ENCODE measurements around the gene TNKS1BP1.
"Not testable (repeated sequence)": the region's sequence is repeated elsewhere in the genome, so short reads cannot be mapped to it uniquely, and the experiment has no call there.

Gene TNKS1BP1

GRCh38 chr11:57353036-57353435 is 28.3 kb upstream of the TNKS1BP1 start:
- no peak for DNase-seq

DNA sequence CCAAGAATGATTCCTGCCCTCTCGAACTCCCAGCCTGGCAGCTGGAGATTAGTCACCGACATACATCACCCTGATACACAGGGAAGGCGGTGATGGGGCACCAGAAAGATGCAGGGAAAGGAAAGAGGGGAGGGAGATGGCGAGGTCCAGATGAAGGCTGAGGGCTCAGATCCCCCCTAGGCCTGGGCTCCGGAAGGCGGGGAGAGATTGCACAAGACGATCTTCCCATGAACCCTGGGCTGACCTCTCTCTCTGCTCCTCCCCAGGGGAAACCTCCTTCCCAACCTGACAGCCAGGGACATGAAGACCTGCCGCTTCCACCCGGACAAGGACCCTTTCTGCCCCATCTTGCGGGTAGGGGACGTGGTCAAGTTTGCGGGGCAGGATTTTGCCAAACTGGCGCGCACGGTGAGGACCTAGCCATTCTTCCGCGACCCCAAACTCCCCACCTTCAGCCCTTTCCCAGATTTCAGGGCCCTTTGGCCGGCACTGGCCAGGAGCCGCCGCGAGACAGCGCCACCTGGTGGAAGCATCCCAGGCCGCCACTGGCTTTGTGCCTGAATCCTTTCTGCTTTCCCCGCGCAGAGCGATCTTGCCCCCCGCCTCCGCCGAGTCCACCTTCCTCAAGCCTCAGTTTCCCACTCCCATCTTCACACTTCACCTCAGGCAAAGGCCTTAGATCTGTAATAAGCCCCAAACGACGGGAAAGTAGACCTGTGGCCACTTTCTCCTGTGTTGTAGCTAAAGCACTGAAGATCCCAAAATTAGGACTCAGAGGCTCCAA is 24.9 kb upstream of the TNKS1BP1 start:
- peak; percentile 22 for DNase-seq

- no peak for DNase-seq
Observed at GRCh38 chr11:57348636-57349313, 24.0 kb upstream of the TNKS1BP1 start.

DNA sequence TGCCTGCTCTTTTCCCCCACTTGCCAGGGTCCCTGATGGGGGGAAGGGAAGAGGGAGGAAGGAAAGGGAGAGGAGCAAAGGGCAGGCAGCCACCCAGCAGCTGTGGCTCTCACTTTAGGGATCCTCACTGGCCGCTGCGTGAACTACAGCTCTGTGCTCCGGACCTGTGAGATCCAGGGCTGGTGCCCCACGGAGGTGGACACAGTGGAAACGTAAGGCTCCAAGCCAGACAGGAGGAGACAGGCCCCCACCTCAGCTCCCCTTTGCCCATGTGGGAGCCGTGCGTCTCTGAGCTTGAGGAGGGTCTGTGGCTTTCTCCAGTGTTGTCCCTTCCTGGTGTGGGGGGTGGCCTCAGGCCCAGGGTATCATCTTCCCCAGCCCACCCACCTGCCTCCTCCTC is 23.3 kb upstream of the TNKS1BP1 start:
- DNase-seq: no peak

- no peak for DNase-seq
Observed at GRCh38 chr11:57347336-57347735, 22.6 kb upstream of the TNKS1BP1 start.

GRCh38 chr11:57345555-57346211 is 20.9 kb upstream of the TNKS1BP1 start:
- peak; percentile 57 for DNase-seq

- no peak for DNase-seq
Observed at GRCh38 chr11:57344826-57345225, 20.1 kb upstream of the TNKS1BP1 start.

DNA sequence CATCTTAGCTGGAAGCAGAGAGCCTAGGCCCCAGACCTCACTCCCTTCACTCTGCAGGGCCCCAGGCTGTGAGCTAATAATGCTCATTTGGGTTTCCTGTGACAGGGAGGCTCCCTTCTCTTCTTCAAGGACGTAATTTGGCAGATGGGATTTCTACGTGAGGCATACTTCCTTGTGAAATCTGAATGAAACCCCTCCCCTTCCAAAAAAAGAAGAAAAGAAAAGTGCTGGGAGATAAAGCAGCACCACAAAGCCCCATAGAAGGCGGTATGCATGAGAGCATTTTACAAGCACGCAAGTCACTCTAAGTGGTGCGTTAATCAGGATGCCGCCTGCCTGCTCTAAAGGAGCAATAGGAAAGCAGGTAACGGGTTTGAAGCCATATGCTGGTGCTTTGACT is 19.1 kb upstream of the TNKS1BP1 start:
- no peak for DNase-seq

DNA sequence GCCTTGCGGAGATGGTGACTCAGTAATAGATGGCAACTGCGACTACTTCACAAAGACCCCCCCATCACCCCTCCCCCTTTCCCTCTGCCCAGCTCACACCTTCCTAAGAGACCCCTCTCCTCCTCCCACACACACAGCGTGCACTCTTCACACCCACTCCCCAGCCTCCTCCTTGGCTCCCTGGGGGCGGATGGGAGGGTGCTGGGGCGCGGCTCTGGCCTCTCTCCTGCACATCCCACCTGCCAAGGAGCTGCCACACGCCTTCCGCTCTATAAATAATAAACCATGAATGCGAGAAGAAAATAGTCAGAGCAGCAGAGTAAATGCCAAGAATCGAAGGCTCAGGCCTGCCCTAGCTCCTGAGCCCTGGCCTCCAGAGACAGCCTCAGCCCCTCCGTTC is 17.9 kb upstream of the TNKS1BP1 start:
- no peak for DNase-seq

DNA sequence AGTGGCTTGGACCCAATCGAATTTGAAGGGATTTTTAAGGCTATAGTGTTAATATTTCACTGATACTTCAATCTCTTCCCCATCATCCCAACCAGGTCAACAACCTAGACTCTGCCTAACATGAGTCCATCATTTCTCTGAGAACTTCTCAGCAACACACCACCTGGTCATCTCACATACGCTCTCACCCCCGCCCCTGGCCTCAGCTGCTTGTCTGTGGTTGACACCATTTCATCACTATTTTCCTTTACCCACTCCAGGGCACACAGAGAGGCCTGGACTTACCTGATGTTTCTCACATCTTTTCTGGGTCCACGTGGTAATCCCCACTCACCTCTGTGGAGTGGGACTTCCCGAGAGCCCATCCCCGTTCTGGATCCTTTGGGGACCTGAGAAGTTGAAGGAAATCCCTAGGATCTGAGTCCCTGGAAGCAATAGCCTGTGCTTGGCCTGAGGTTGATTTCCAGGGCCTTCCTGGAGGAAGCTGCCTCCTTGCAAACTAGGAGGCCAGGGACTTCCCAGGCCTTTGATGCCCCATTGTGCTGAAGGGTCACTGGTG is 16.6 kb upstream of the TNKS1BP1 start:
- DNase-seq: peak; percentile 33

DNA sequence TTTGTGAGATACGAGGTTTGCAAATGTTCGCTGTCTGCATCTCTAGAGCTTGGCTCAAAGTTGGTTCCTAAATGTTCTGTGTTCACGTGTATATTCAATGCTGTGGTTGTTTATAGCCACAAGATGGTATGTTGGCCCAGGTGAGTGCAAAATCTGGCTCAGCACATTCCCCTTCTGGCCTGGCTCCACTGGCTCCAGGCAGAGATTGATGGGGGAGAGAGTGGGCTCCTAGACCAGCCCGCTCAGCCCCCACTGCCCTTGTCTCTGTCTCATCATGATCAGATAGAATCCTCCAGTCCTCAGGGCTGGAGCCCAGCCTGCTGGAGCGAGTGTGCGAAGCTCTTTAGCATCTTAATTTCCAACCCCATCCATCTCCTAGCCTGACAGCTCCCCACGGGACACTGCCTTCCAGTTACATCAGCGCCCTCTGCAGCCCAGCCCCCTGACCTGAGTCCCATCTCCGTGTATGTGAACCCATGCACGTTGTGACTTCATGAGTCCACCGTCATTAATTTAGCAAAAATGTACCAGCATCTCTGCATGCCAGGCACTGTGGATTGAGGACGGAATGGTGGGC is 15.4 kb upstream of the TNKS1BP1 start:
- DNase-seq: no peak

DNA sequence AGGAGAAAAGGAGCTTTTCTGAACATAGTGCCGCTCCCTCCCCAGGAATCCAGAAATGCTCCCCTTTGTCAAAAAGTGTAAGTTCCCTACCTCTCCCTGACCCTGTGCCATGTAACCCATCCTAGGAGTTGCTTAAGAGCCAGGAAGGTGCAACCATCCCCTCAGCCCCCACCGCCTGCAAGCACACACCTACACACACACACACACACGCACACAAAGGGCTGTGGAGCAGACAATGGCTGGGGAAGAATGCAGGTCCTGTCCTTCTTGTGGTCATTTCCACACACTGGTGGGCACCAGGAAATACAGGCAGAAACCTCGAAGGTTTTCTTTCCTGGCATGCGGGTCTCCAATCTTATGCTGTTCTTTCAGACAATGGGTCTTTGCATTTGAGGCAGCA is 14.6 kb upstream of the TNKS1BP1 start:
- no peak for DNase-seq

- DNase-seq: no peak
Observed at GRCh38 chr11:57338142-57338541, 13.4 kb upstream of the TNKS1BP1 start, which contains the start of gene P2RX3. P2RX3 (plus strand) TSS chr11:57338352; CDS start chr11:57338551, 199 bp downstream.

GRCh38 chr11:57336856-57337255 is 12.1 kb upstream of the TNKS1BP1 start:
- not testable (repeated sequence) for DNase-seq

GRCh38 chr11:57336111-57336666 is 11.4 kb upstream of the TNKS1BP1 start:
- no peak for DNase-seq

DNA sequence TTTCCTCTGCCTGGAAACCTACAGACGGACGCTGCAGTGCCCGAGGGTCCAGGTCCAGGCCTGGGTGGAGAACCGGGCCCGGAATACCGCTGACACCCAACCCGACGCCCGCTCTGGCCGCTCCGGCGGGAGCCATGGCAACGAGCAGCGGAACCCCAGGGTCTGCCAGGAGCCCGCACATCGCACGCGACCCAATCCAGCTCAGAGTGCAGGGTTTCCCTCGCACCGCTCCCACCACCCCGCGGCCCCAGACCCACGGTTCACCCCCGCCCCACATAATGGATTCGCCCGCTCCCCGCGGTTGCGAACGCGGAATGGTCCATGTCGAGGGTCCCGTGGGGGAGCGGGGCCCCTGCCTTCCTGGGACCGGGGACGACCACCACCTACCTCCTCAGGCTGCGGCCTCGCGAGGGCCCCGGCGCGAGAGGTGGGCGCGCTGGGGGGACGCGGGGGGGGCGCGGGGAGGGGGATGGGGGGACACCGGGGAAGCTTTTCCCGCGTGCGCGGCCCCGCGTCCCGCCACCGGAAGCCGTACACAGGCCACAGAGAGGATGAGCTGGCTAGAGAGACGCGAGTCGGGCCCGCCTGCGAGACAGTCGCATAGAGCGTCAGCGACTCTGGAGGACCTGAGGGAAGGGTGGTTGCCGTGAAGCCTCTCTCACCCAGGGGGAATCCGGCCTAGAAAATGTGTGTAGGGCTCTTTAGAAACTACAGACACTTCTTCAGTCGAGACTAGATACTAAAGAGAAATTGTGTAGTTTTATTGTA is 10.8 kb upstream of the TNKS1BP1 start, which contains the start of gene SSRP1:
Gene SSRP1, minus strand, starts transcription at position 550 of the 768 bp plus-strand sequence. CDS start 771 bp downstream, outside the sequence.
- DNase-seq: peak; percentile 68

DNA sequence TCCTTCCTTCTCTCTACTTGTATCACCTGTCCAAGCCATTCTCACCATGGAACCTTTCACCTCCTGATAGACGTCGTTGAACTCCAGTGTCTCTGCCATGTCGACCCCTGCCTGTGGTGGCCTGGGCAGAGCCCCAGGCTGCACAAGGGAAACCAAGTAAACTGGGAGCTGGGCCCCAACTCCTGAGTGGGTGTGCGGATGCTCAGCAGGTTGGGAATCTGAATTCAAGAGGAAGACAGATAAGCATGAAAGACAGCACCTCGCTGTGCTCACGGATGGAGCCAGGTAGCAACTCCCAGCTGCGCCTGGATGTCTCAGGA is 10.2 kb upstream of the TNKS1BP1 start:
- no peak for DNase-seq

- no peak for DNase-seq
Observed at GRCh38 chr11:57332694-57333440, 8.1 kb upstream of the TNKS1BP1 start.

DNA sequence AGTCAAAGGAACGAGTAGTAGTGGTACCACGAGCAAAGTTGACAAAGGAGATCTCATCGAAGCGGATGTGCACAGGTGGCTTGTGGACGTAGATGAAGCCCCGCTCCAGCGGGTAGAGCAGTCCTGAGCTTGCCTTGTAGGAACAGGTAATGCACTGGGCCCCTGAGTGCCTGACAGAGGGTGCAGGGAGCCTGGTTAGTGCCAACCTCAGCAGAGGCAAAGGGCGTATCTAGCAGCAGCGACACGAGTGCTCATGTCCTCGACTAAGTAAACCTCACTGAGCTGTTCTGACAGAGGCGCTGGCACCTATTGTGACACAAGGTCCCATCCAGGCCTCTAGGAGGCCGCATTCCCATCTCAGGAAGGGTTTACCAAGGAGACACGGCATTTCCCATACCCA is 7.0 kb upstream of the TNKS1BP1 start:
- no peak for DNase-seq

GRCh38 chr11:57330029-57330428 is 5.3 kb upstream of the TNKS1BP1 start:
- no peak for DNase-seq

DNA sequence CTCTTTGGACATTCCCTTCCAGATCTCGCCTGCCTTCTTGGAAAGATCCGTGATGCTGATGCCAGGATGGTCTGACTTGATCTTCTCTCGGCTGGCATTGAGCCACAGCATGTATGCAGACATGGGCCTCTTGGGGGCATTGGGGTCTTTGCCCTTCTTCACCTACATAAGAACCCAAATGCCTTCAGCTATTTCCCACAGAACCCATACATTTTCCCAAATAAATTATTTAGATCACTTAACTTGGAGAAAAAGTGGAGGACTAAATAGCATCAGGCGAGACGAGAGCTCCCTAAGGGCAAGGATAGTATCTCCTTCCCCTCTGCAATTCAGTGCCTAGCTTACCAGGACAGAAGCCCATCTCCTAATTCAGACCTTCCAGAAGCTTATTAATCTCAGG is 3.0 kb upstream of the TNKS1BP1 start:
- DNase-seq: no peak

DNA sequence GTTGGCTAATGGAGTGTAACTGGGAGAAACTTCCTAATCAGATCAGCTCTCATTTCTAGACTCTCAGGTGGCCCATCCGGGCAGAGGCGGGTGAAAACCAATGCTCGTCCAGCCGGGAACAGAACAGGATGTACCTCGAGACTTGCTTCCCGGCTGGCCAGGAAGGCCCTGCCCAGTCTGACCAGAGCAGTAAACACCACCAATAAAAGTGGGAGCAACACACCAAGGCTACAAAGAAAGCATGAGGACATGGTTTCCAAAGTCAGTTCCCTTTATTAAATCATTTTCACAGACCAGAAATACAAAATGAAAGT is 940 bp upstream of the TNKS1BP1 start:
- no peak for DNase-seq
